GM12878 (cell line): Measurements from ENCODE around the gene ACOT12. TPM values are rescaled to one million over a fixed set of nuclear protein-coding genes. Genes with fewer than 3 reads are reported as not detected.

Experiments used
- ATAC-seq: fragments of 200-7000 bp; cut with Tn5 transposase; 3 replicates; pipeline ENCODE4 v1.9.1; 2020; ENCODE audit warnings: mild to moderate bottlenecking, moderate library complexity
- BruUV-seq: library from RNA; stranded (reverse); fragments of 400-500 nt; replicated peaks from 2 replicates; lab custom pipeline; 2021; lab: Mats Ljungman, UMichigan
- CTCF ChIA-PET: fragments of 300-600 bp; sonication (Branson Sonifier 250); formaldehyde crosslinking; extraction: SDS; loops from one replicate; lab custom pipeline; 2021; ENCODE audit warnings: inconsistent platforms; lab: Yijun Ruan, JAX
- POLR2A ChIA-PET: fragments of 350-600 bp; formaldehyde crosslinking; extraction: SDS; loops from one replicate; lab custom pipeline; 2021; ENCODE audit warnings: inconsistent platforms; lab: Charles Lee
- RAD21 ChIA-PET: fragments of 300-600 bp; sonication (Branson Sonifier 250); formaldehyde crosslinking; loops from one replicate; lab custom pipeline; 2023; ENCODE audit warnings: antibody characterized with exemption; ENCODE audit not compliant: unreplicated experiment; lab: Charles Lee
- SMC1A ChIA-PET: fragments of 300-600 bp; sonication (Branson Sonifier 250); formaldehyde crosslinking; loops from one replicate; lab custom pipeline; 2023; ENCODE audit not compliant: unreplicated experiment, uncharacterized antibody; lab: Charles Lee
- DNase-seq: peaks from one replicate; pipeline ENCODE4 v3.0.0-alpha.2; 2011; ENCODE audit warnings: low read depth, low spot score
- FAIRE-seq: peaks from 3 replicates; lab custom pipeline; 2011; peaks lifted over from hg19 to GRCh38; lab: Jason Lieb, UNC
- H2AFZ ChIP-seq: 2 replicates; pipeline ENCODE4 v1.6.0; 2011; ENCODE audit warnings: low read depth, low read length, control low read depth; ENCODE audit not compliant: control insufficient read depth
- H3K27ac ChIP-seq: 2 replicates; pipeline ENCODE4 v1.5.1; 2011; ENCODE audit warnings: control low read depth; ENCODE audit not compliant: control insufficient read depth, insufficient read depth
- H3K27me3 ChIP-seq, 2 experiments: replicated peaks in 1 of 2; 2 replicates each; pipeline versions ENCODE4 v1.6.0 to v1.6.1; 2011; ENCODE audit warnings: low read length in 1 of 2; ENCODE audit not compliant: control insufficient read depth in 2 of 2, insufficient read depth in 2 of 2
- H3K36me3 ChIP-seq, 2 experiments: 2 replicates each; pipeline ENCODE4 v1.5.1; 2011; ENCODE audit warnings: low read length in 1 of 2; ENCODE audit not compliant: control insufficient read depth in 2 of 2, insufficient read depth in 2 of 2
- H3K4me1 ChIP-seq: 2 replicates; pipeline ENCODE4 v1.6.1; 2011; ENCODE audit warnings: mild to moderate bottlenecking, low read length, moderate library complexity, mixed read lengths; ENCODE audit not compliant: control insufficient read depth, insufficient read depth
- H3K4me2 ChIP-seq: 2 replicates; pipeline ENCODE4 v1.6.0; 2011; ENCODE audit warnings: control low read depth; ENCODE audit not compliant: control insufficient read depth, insufficient read depth
- H3K4me3 ChIP-seq: fragments of 200-600 bp; sonication (generic); 2 replicates; pipeline ENCODE4 v1.5.1; 2016
- H3K79me2 ChIP-seq: 2 replicates; pipeline ENCODE4 v1.6.0; 2011; ENCODE audit warnings: low read length; ENCODE audit not compliant: control insufficient read depth, insufficient read depth
- H3K9ac ChIP-seq: 2 replicates; pipeline ENCODE4 v1.8.0; 2011; ENCODE audit warnings: low read length, control low read depth, mixed read lengths; ENCODE audit not compliant: control insufficient read depth, insufficient read depth
- H3K9me3 ChIP-seq: replicated peaks from 3 replicates; pipeline ENCODE4 v1.5.1; 2011; ENCODE audit warnings: mild to moderate bottlenecking, low read length; ENCODE audit not compliant: control insufficient read depth, insufficient read depth
- H4K20me1 ChIP-seq: 2 replicates; pipeline ENCODE4 v1.6.0; 2011; ENCODE audit not compliant: control insufficient read depth, insufficient read depth
- HSF1 ChIP-seq: fragments of 150-350 bp; IDR thresholded peaks from 2 replicates; pipeline ENCODE4 v1.6.1; 2014; ENCODE audit warnings: mild to moderate bottlenecking, low read depth, low read length
- KAT2A ChIP-seq: conservative IDR thresholded peaks from 2 replicates; pipeline ENCODE4 v1.6.1; 2011; ENCODE audit warnings: low read depth, low read length; ENCODE audit not compliant: control insufficient read depth
- NBN ChIP-seq: fragments of 450-650 bp; IDR thresholded peaks from 2 replicates; pipeline ENCODE4 v1.6.1; 2016
- PAX5 ChIP-seq: IDR thresholded peaks from 2 replicates; pipeline ENCODE4 v1.6.1; 2011; ENCODE audit warnings: low read depth, low read length, borderline replicate concordance
- RELA ChIP-seq: fragments of 450-650 bp; IDR thresholded peaks from 2 replicates; pipeline ENCODE4 v1.8.0; 2014; ENCODE audit warnings: borderline replicate concordance; ENCODE audit not compliant: partially characterized antibody
- SPI1 ChIP-seq: IDR thresholded peaks from 2 replicates; pipeline ENCODE4 v1.6.1; 2011; ENCODE audit warnings: low read depth, mild to moderate bottlenecking, low read length, moderate library complexity, borderline replicate concordance; ENCODE audit not compliant: insufficient read depth
- SUZ12 ChIP-seq: fragments of 200-600 bp; sonication (generic); IDR thresholded peaks from one replicate; pipeline ENCODE4 v1.6.1; 2018; ENCODE audit warnings: antibody characterized with exemption, mild to moderate bottlenecking; ENCODE audit not compliant: unreplicated experiment
- ZBED1 ChIP-seq: IDR thresholded peaks from 2 replicates; pipeline ENCODE4 v1.6.1; 2016; ENCODE audit warnings: borderline replicate concordance
- ZNF207 ChIP-seq: fragments of 450-650 bp; IDR thresholded peaks from 2 replicates; pipeline ENCODE4 v1.6.1; 2014; ENCODE audit warnings: antibody characterized with exemption, mild to moderate bottlenecking, borderline replicate concordance
- WGBS: methylation state at CpG from one replicate; pipeline ENCODE4 v1.1.6; 2016; ENCODE audit warnings: low lambda C conversion rate; ENCODE audit not compliant: insufficient replicate concordance, insufficient coverage; ENCODE audit errors: missing lambda C conversion rate; 5-methylcytosine and 5-hydroxymethylcytosine counted together
- in situ Hi-C: fragments of 300-500 bp; cut with MboI; formaldehyde crosslinking; loops from 9 replicates; pipeline ENCODE4 v1.14.3; 2018; ENCODE audit warnings: mixed read lengths
- intact Hi-C: fragments of 100-400 bp; cut with micrococcal nuclease; formaldehyde crosslinking; loops from one replicate; pipeline ENCODE4 v1.14.2; 2022; ENCODE audit not compliant: unreplicated experiment
- polyA plus RNA-seq, 11 experiments: library from polyadenylated mRNA; depleted of rRNA in 4 of 11; unstranded in 6 of 11; stranded (reverse) in 5 of 11; fragments of >200 nt; fragmentation: Nextera tagmentation in 4 of 11; fragmentation: Illumina TruSeq in 1 of 11; extraction: Ambion mirVana in 4 of 11; extraction: Trizol in 1 of 11; gene quantifications; 1 replicate in 1 of 11; 2 replicates in 10 of 11; pipeline versions ENCODE4 v1.2.1 to v1.2.3, GENCODE V29; 2011 to 2016; ENCODE audit warnings: inconsistent platforms in 2 of 11, missing spikeins in 2 of 11, low read depth in 1 of 11
- total RNA-seq, 4 experiments: library from RNA; depleted of rRNA in 3 of 4; stranded (reverse); fragments of >200 nt in 3 of 4; fragmentation: Illumina TruSeq in 1 of 4; extraction: Trizol in 1 of 4; gene quantifications; 2 replicates each; pipeline versions ENCODE4 v1.2.1 to v1.2.3, GENCODE V29; 2013 to 2021

Gene ACOT12
- total and polyA plus RNA-seq, 10 of the 15 experiments (the other 5 are each of a cell fraction or from before 2014, with no cell fraction given): 0.08 TPM; not detected in 9

- Histone ChIP-seq H3K9me3 (no peaks in the 10 kb centered on the region), H3K36me3 (no peaks in the 10 kb centered on the region), H3K4me1 (no peaks in the 10 kb centered on the region), H2AFZ (no peak overlapping the region), H3K9ac (no peak overlapping the region), H4K20me1 (no peaks in the 10 kb centered on the region), H3K79me2 (no peaks in the 10 kb centered on the region), H3K27me3 (no peaks in the 10 kb centered on the region; a peak in 2 of 4 replicates), H3K4me3 (no peak overlapping the region), H3K4me2 (no peak overlapping the region), H3K27ac (no peak overlapping the region)
- CTCF ChIA-PET: no interaction called here
- RAD21 ChIA-PET: no interaction called here
- no TSS peak for BruUV-seq
- FAIRE-seq (no peak), DNase-seq (no peak), ATAC-seq (no peak)
- in situ Hi-C loops (no loop called here), intact Hi-C loops (no loop called here)
- TF ChIP-seq ZNF207: no peak
- SMC1A ChIA-PET: no interaction called here
- POLR2A ChIA-PET: no interaction called here
Observed at GRCh38 chr5:81389025-81389424, 4.9 kb downstream of the ACOT12 start.

- WGBS: 35% methylated on average over 4 of the region's 4 CpGs
- no peak overlapping the region for H2AFZ ChIP-seq
- no peaks in the 10 kb centered on the region for H3K4me1 ChIP-seq
- ATAC-seq: no peak
- ChIA-PET RAD21 (no interaction called here), POLR2A (no interaction called here), SMC1A (interaction anchor here (0.5 kb wide), 1 partner anchor 841 kb away, joined by 3 read pairs; no protein-coding TSS in a partner anchor), CTCF (interaction anchor here (0.5 to 1.4 kb wide), 5 partner anchors 11 to 838 kb away, joined by 3 to 4 read pairs (median 3); no protein-coding TSS in a partner anchor)
- H3K36me3 ChIP-seq: no peaks in the 10 kb centered on the region
- in situ Hi-C loops (no loop called here), intact Hi-C loops (no loop called here)
- H3K79me2 ChIP-seq: no peaks in the 10 kb centered on the region
- TF ChIP-seq ZBED1 (no peak), HSF1 (no peak), NBN (no peak), SUZ12 (no peak), KAT2A (no peak), SPI1 (no peak), PAX5 (no peak), RELA (no peak)
- H4K20me1 ChIP-seq: no peaks in the 10 kb centered on the region
- BruUV-seq: no TSS peak
- FAIRE-seq: no peak
- H3K27ac ChIP-seq: no peak overlapping the region
- H3K4me3 ChIP-seq: no peak overlapping the region
- no peak overlapping the region for H3K9ac ChIP-seq
- no peak overlapping the region for H3K4me2 ChIP-seq
- no peak for DNase-seq
- H3K9me3 ChIP-seq: no peaks in the 10 kb centered on the region
- H3K27me3 ChIP-seq: no peaks in the 10 kb centered on the region
Observed at GRCh38 chr5:81388169-81388568, 5.8 kb downstream of the ACOT12 start.
